IMR-90 (cell line): ENCODE results near the gene C22orf15. TPM values are rescaled to one million over a fixed set of nuclear protein-coding genes. Genes with fewer than 3 reads are reported as not detected.

Experiments
- ATAC-seq: fragments of 200-7000 bp; cut with Tn5 transposase; 2 replicates; pipeline ENCODE4 v1.9.1; 2020; ENCODE audit warnings: low read depth, mild to moderate bottlenecking, moderate library complexity
- BruUV-seq: library from RNA; stranded (reverse); fragments of 400-500 nt; replicated peaks from 2 replicates; lab custom pipeline; 2021; lab: Mats Ljungman, UMichigan
- CTCF ChIA-PET: fragments of 300-600 bp; formaldehyde crosslinking; extraction: SDS; loops from one replicate; lab custom pipeline; 2021; ENCODE audit warnings: antibody characterized with exemption; lab: Yijun Ruan, JAX
- POLR2A ChIA-PET: fragments of 300-600 bp; sonication (Branson Sonifier 250); formaldehyde crosslinking; loops from one replicate; lab custom pipeline; 2022; ENCODE audit warnings: antibody characterized with exemption; ENCODE audit not compliant: unreplicated experiment; lab: Charles Lee
- DNase-seq: peaks from one replicate; pipeline ENCODE4 v3.0.0; 2013
- H2AFZ ChIP-seq: replicated peaks from 2 replicates; pipeline ENCODE3; 2013; ENCODE audit warnings: low read length, mild to moderate bottlenecking; ENCODE audit not compliant: poor library complexity
- H2AK5ac ChIP-seq: 2 replicates; pipeline ENCODE4 v1.6.1; 2013; ENCODE audit warnings: low read depth, low read length, inconsistent platforms
- H2AK9ac ChIP-seq: replicated peaks from 2 replicates; pipeline ENCODE3; 2013; ENCODE audit warnings: mild to moderate bottlenecking, low read depth, low read length, moderate library complexity; ENCODE audit not compliant: poor library complexity
- H2BK120ac ChIP-seq: 2 replicates; pipeline ENCODE4 v1.6.1; 2013; ENCODE audit warnings: low read depth, low read length, inconsistent platforms
- H2BK15ac ChIP-seq: 3 replicates; pipeline ENCODE4 v1.6.1; 2013; ENCODE audit warnings: low read depth, low read length, inconsistent platforms
- H2BK20ac ChIP-seq: 2 replicates; pipeline ENCODE4 v1.6.1; 2013; ENCODE audit warnings: low read depth, mild to moderate bottlenecking, inconsistent platforms, low read length, moderate library complexity
- H2BK5ac ChIP-seq: 2 replicates; pipeline ENCODE4 v1.6.1; 2013; ENCODE audit warnings: mild to moderate bottlenecking, low read depth, low read length, inconsistent platforms; ENCODE audit not compliant: poor library complexity, severe bottlenecking
- H3K14ac ChIP-seq: replicated peaks from 2 replicates; pipeline ENCODE4 v1.6.1; 2013; ENCODE audit warnings: low read depth, low read length, inconsistent platforms
- H3K18ac ChIP-seq: 2 replicates; pipeline ENCODE4 v1.6.1; 2013; ENCODE audit warnings: low read depth, low read length, control low read depth
- H3K23ac ChIP-seq: 2 replicates; pipeline ENCODE4 v1.6.1; 2013; ENCODE audit warnings: low read depth, low read length, inconsistent platforms
- H3K27ac ChIP-seq: 2 replicates; pipeline ENCODE4 v1.5.1; 2013; ENCODE audit warnings: mild to moderate bottlenecking, control low read depth, low read length; ENCODE audit not compliant: insufficient read depth
- H3K27me3 ChIP-seq: 2 replicates; pipeline ENCODE4 v1.6.1; 2013; ENCODE audit warnings: low read length; ENCODE audit not compliant: control insufficient read depth, insufficient read depth
- H3K36me3 ChIP-seq: 2 replicates; pipeline ENCODE4 v1.6.1; 2013; ENCODE audit warnings: low read length, mixed read lengths; ENCODE audit not compliant: control insufficient read depth, insufficient read depth
- H3K4ac ChIP-seq: 2 replicates; pipeline ENCODE4 v1.6.1; 2013; ENCODE audit warnings: low read depth, low read length, inconsistent platforms
- H3K4me1 ChIP-seq: 2 replicates; pipeline ENCODE4 v1.6.1; 2013; ENCODE audit warnings: low read length, mixed read lengths; ENCODE audit not compliant: control insufficient read depth, insufficient read depth
- H3K4me2 ChIP-seq: 2 replicates; pipeline ENCODE4 v1.6.1; 2013; ENCODE audit warnings: low read depth, mild to moderate bottlenecking, control low read depth, low read length, moderate library complexity
- H3K4me3 ChIP-seq: 2 replicates; pipeline ENCODE4 v1.5.1; 2013; ENCODE audit warnings: low read depth, mild to moderate bottlenecking, control low read depth, low read length, moderate library complexity; ENCODE audit not compliant: insufficient read depth
- H3K56ac ChIP-seq: 2 replicates; pipeline ENCODE4 v1.6.1; 2013; ENCODE audit warnings: low read length, inconsistent platforms; ENCODE audit not compliant: insufficient read depth; ENCODE audit errors: extremely low read depth
- H3K79me1 ChIP-seq, 2 experiments: 2 replicates each; pipeline ENCODE4 v1.6.1; 2013; ENCODE audit warnings: low read length in 2 of 2, inconsistent platforms in 1 of 2, low read depth in 1 of 2
- H3K9ac ChIP-seq: 2 replicates; pipeline ENCODE4 v1.6.1; 2013; ENCODE audit warnings: low read depth, low read length, control low read depth
- H3K9me1 ChIP-seq: 2 replicates; pipeline ENCODE4 v1.6.1; 2013; ENCODE audit warnings: low read length, inconsistent platforms; ENCODE audit not compliant: insufficient read depth
- H3K9me3 ChIP-seq: 2 replicates; pipeline ENCODE4 v1.6.1; 2013; ENCODE audit warnings: low read length; ENCODE audit not compliant: control insufficient read depth, insufficient read depth
- H4K20me1 ChIP-seq: 2 replicates; pipeline ENCODE4 v1.6.1; 2013; ENCODE audit warnings: low read length, inconsistent platforms; ENCODE audit not compliant: insufficient read depth
- H4K5ac ChIP-seq: 2 replicates; pipeline ENCODE4 v1.6.1; 2013; ENCODE audit warnings: mild to moderate bottlenecking, low read depth, low read length, control low read depth
- H4K8ac ChIP-seq, 2 experiments: 2 replicates each; pipeline ENCODE4 v1.6.1; 2013; ENCODE audit warnings: low read depth in 2 of 2, low read length in 2 of 2, control low read depth in 1 of 2, inconsistent platforms in 1 of 2
- H4K91ac ChIP-seq: 2 replicates; pipeline ENCODE4 v1.6.1; 2013; ENCODE audit warnings: low read depth, low read length, inconsistent platforms; ENCODE audit not compliant: insufficient read depth
- CEBPB ChIP-seq: IDR thresholded peaks from 2 replicates; pipeline ENCODE4 v1.6.1; 2012; ENCODE audit warnings: low read depth, low read length, improper control_type of control experiment
- MXI1 ChIP-seq: IDR thresholded peaks from 2 replicates; pipeline ENCODE4 v1.6.1; 2012; ENCODE audit warnings: low read depth, mild to moderate bottlenecking, low read length, moderate library complexity, borderline replicate concordance
- RFX5 ChIP-seq: IDR thresholded peaks from 2 replicates; pipeline ENCODE4 v1.8.0; 2012; ENCODE audit warnings: low read depth, mild to moderate bottlenecking, low read length, moderate library complexity
- SMC3 ChIP-seq: fragments of 150-350 bp; IDR thresholded peaks from 2 replicates; pipeline ENCODE4 v1.6.1; 2016; ENCODE audit warnings: low read depth, mild to moderate bottlenecking, antibody characterized with exemption, low read length, moderate library complexity
- WGBS, 2 experiments: methylation state at CpG; one replicate each; pipeline versions ENCODE4 v1.1.5 to v1.1.7; 2013; ENCODE audit warnings: missing lambda C conversion rate in 2 of 2; ENCODE audit not compliant: insufficient read length in 1 of 2; ENCODE audit errors: extremely low coverage in 2 of 2; 5-methylcytosine and 5-hydroxymethylcytosine counted together
- dilution Hi-C: fragments of 300-500 bp; cut with HindIII; formaldehyde crosslinking; loops from one replicate; pipeline ENCODE4 v1.14.3; 2018; ENCODE audit warnings: low sequenced_read_pairs; ENCODE audit not compliant: unreplicated experiment
- in situ Hi-C: fragments of 300-500 bp; cut with MboI; formaldehyde crosslinking; loops from 3 replicates; pipeline ENCODE4 v1.14.3; 2019; ENCODE audit warnings: low sequenced_read_pairs, inconsistent platforms, mixed read lengths
- intact Hi-C: fragments of 100-400 bp; cut with micrococcal nuclease; formaldehyde crosslinking; loops from 2 replicates; pipeline ENCODE4 v1.10.0; 2022
- polyA plus RNA-seq, 3 experiments: library from polyadenylated mRNA; depleted of rRNA; stranded (reverse); fragments of >200 nt; gene quantifications; 2 replicates each; pipeline ENCODE4 v1.2.3, GENCODE V29; 2012; ENCODE audit warnings: low replicate concordance in 1 of 3
- total RNA-seq: library from RNA; depleted of rRNA; stranded (reverse); fragments of >200 nt; gene quantifications from 2 replicates; pipeline ENCODE4 v1.2.3, GENCODE V29; 2012

Gene C22orf15
- total and polyA plus RNA-seq, 2 of the 4 experiments (the other 2 are of a cell fraction): 2.3 to 3.1 TPM

DNA sequence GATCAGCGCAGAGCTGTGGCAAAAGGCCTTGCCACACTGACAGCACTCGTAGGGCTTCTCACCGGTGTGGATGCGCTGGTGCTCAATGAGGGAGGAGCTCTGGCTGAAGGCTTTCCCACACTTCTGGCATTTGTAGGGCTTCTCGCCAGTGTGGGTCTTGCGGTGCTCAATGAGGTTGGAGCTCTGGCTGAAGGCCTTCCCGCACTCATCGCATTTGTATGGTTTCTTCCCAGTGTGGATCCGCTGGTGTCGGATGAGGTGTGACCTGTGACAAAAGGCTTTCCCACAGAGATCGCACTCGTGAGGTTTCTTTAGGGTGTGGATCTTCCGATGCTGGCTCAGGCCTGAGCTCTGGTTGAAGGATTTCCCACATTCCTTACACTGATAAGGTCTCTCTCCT, 18.8 kb upstream of the C22orf15 start:
- no peaks in the 10 kb centered on the region for H4K20me1 ChIP-seq
- H4K5ac ChIP-seq: no peak overlapping the region
- dilution Hi-C loops: no loop called here
- no peak overlapping the region for H3K56ac ChIP-seq
- CTCF ChIA-PET: interaction anchor here (1.2 kb wide), 1 partner anchor 14 kb away, joined by 4 read pairs; no protein-coding TSS in a partner anchor
- H3K36me3 ChIP-seq: peaks cover 31% of the 10 kb centered on the region
- no peak overlapping the region for H3K18ac ChIP-seq
- DNase-seq: no peak
- no TSS peak for BruUV-seq
- peaks cover 5% of the 10 kb centered on the region; the same call in 1 of the 2 replicates for H3K9me1 ChIP-seq
- H2BK20ac ChIP-seq: no peak overlapping the region
- no peak overlapping the region for H3K4ac ChIP-seq
- in situ Hi-C loops: no loop called here
- TF ChIP-seq MXI1 (no peak), RFX5 (no peak), CEBPB (no peak), SMC3 (no peak)
- no peak overlapping the region for H2BK5ac ChIP-seq
- H3K4me3 ChIP-seq: no peak overlapping the region
- H4K91ac ChIP-seq: no peak overlapping the region
- no peak overlapping the region for H3K9ac ChIP-seq
- no peak overlapping the region for H2AK5ac ChIP-seq
- intact Hi-C loops: no loop called here
- no peak overlapping the region for H2AFZ ChIP-seq
- no peak overlapping the region for H3K27ac ChIP-seq
- H3K9me3 ChIP-seq: peaks cover 4% of the 10 kb centered on the region; the same call in 1 of the 2 replicates
- no peak overlapping the region for H3K23ac ChIP-seq
- no peak overlapping the region for H3K4me2 ChIP-seq
- H2BK15ac ChIP-seq: no peak overlapping the region
- POLR2A ChIA-PET: no interaction called here
- 100% methylated on average over 8 of the region's 13 CpGs; no CpG with 5 or more reads in 1 of the 2 experiments for WGBS, 2 experiments
- no peaks in the 10 kb centered on the region for H3K4me1 ChIP-seq
- no peak overlapping the region for H4K8ac ChIP-seq
- H3K27me3 ChIP-seq: no peaks in the 10 kb centered on the region
- H3K14ac ChIP-seq: no peak overlapping the region
- H3K79me1 ChIP-seq: peaks cover 4 to 17% of the 10 kb centered on the region in 2 experiments; a peak in 2 of 4 replicates
- no peak for ATAC-seq
- no peak overlapping the region for H2AK9ac ChIP-seq
- no peak overlapping the region for H2BK120ac ChIP-seq
